HG03460 (cell line): ENCODE results near the gene TGM3.

Experiments used
- ATAC-seq: cut with Tn5 transposase; IDR thresholded peaks from one replicate; pipeline ENCODE4 v1.9.1; 2021; ENCODE audit not compliant: unreplicated experiment

TGM3 gene

DNA sequence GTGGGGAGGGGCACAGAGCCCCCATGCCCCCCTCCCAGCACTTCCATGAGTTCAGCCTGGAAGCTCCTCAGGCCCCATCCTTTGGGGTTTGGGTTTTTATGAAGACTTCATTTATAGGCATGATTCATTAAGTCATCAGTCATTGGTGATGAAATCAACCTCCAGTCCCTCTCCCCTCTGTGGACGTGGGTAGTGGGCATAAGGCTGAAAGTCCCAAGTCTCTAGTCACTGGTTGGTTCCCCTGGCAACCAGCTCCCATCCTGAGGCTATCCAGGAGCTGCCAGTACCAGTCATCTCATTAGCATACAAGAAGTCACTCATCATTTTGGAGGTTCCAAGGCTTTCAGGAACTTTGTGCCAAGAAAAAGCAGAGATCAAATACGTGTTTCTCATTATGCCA lies 9.2 kb downstream of the TGM3 start:
- ATAC-seq: no peak

- no peak for ATAC-seq
Measured at GRCh38 chr20:2305479-2305878, 9.7 kb downstream of the TGM3 start.

- no peak for ATAC-seq
Measured at GRCh38 chr20:2305946-2306345, 10.1 kb downstream of the TGM3 start.

GRCh38 chr20:2307136-2307535 lies 11.3 kb downstream of the TGM3 start:
- ATAC-seq: no peak

GRCh38 chr20:2311329-2311728 lies 15.5 kb downstream of the TGM3 start:
- no peak for ATAC-seq

GRCh38 chr20:2312876-2313275 lies 17.1 kb downstream of the TGM3 start:
- no peak for ATAC-seq

- no peak for ATAC-seq
Measured at GRCh38 chr20:2313316-2313715, 17.5 kb downstream of the TGM3 start.

DNA sequence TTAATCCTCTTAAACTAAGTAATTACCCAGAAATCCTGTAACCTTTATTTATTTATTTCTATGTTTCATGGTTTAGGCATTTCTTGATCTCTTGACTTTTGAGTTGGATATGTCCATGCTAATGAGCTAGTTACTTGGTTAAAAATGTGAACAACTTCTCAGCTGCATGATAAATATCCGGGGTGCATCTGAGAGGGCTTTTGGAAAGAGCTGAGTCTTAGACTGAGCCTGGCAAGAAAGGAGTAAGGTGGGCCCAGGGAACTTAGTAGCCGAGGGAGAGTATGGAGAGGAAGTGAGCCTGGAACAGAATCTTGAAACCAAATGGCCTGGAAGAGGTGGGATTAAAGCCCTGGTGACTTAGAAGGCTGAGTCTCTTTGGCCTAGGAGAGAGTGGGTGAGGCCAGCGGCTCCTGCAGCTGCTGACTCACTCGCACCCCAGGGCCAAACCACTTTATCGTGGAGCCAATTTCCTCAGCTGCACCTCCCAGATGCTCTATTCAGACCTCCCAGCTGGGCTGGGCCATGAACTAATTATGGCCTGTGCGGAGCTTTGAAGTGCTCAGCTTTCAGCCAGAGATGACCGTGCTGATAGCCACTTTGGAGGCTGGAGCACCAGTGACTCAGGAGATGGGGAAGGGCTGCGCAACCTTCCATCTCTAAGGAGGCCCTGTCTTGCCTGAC lies 19.1 kb downstream of the TGM3 start:
- no peak for ATAC-seq

GRCh38 chr20:2315440-2315778 lies 19.6 kb downstream of the TGM3 start:
- no peak for ATAC-seq

DNA sequence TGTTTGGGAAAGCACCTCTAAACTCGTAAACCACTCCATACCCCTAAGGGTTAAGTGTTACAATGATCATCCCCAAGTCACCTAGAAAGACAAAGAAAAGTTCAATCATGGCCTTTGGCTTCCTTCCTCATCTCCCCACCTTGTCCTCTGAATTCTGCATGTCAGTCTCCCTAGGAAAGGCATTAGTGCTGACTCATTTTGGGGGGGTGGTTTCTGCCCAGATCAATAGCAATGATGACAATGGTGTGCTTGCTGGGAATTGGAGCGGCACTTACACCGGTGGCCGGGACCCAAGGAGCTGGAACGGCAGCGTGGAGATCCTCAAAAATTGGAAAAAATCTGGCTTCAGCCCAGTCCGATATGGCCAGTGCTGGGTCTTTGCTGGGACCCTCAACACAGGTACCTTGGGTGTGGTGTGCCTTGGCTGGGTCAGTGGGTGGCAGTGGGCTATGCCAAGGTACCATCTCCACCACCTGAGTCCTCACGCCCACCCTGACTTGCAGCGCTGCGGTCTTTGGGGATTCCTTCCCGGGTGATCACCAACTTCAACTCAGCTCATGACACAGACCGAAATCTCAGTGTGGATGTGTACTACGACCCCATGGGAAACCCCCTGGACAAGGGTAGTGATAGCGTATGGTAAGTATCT lies 21.2 kb downstream of the TGM3 start:
- ATAC-seq: no peak

- no peak for ATAC-seq
Measured at GRCh38 chr20:2320813-2321658, 25.2 kb downstream of the TGM3 start.

DNA sequence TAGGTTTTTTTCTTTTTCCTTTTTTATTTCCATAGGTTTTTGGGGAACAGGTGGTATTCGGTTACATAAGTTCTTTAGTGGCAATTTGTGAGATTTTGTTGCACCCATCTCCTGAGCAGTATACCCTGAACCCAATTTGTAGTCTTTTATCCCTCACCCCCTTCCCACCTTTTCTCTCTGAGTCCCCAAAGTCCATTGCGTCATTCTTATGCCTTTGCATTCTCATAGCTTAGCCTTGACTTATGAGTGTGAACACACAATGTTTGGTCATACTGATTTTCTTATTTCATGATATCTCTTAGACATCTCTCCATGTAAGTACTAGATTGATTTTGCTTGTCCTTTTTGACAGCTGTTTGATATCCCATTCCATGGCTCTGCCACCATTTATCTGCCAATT lies 27.2 kb downstream of the TGM3 start:
- ATAC-seq: no peak

GRCh38 chr20:2326046-2326445 lies 30.2 kb downstream of the TGM3 start:
- ATAC-seq: no peak

- ATAC-seq: no peak
Measured at GRCh38 chr20:2327620-2328555, 32.1 kb downstream of the TGM3 start.

GRCh38 chr20:2329286-2329685 lies 33.5 kb downstream of the TGM3 start:
- ATAC-seq: no peak

DNA sequence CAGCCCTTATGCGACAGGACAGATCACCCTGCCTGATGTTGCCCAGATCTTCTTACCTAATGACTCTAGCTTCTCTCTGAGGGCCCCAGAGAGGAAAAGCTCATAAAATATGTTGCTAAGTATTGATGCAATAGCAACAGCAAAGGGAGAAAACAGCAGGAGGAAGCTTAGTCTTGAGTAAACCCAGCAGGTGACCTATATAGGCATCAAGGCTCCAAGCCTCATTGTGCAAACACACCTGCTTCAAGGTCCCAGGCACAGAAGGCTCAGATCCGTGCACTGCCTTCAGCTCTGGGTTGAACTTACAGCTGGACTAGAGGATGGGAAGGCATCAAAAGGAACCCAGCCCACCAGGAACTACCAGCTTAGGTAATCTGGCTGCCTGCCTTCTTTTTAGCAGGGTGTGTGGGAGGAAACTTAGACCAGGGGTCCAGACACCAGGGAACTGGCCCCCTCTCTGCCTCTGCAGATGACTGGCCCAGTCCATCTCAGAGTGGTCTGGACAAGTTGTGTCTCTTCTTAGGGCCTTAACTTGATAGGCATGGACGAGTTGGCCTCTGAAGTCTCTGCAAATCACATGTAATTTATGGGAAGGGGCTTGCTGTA lies 34.4 kb downstream of the TGM3 start:
- no peak for ATAC-seq

DNA sequence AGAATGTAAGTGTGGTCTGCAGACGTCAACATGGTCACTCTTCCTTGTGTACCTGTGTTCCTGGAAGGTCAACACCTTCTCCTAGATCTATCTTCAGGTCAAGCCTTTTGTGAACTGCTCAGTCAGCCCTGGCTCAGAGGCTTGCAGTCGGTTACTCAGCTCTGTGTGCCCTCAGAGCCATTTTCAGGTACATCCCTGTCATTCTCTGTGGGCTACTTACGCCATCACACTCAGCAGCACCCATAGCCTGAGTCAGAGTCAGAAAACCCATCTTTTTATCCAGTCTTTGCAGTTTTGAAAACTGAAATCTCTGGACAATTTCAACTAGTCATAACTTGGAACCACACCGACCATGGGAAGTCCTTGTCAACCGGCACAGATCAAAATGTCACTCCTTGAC lies 35.3 kb downstream of the TGM3 start:
- ATAC-seq: no peak

- ATAC-seq: no peak
Measured at GRCh38 chr20:2331901-2332565, 36.2 kb downstream of the TGM3 start.

DNA sequence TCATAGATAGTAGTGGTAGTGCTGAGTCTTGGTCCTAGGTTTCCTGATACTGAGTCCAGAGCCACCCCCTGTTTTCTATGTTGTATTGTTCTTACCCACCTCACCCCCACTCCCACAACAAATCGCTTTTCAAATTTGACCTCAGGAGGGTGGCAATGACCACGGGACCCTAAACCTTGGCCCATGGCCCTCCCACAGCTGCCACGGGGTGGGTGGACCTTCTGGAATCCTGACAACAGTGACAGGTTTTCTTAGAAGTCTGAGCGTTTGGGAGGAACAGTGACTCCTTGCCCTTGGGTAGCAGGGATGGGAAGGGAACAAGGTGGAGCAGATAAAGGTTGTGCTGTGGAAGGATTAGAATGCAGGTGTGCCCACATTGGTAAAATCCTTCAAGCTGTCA lies 36.9 kb downstream of the TGM3 start:
- ATAC-seq: no peak

- ATAC-seq: no peak
Measured at GRCh38 chr20:2333821-2334220, 38.0 kb downstream of the TGM3 start.
